Muscle layer of colon (tissue), 2 donors: Measurements from ENCODE around the gene QRSL1.
A peak's percentile ranks its signal among the peaks of the same experiment; 100 is the strongest.
"Not testable (repeated sequence)": the region's sequence is repeated elsewhere in the genome, so short reads cannot be mapped to it uniquely, and the experiment has no call there.

ENCODE experiments used
- H3K27ac ChIP-seq: one replicate; pipeline ENCODE4 v1.7.0; 2013; ENCODE audit warnings: low read depth, mild to moderate bottlenecking, low read length, moderate library complexity
- H3K27me3 ChIP-seq, 2 donors: one replicate each; pipeline ENCODE4 v1.7.0; 2013; ENCODE audit warnings: low read length in 2 of 2, mild to moderate bottlenecking in 2 of 2; ENCODE audit not compliant: insufficient read depth in 2 of 2, control insufficient read depth in 1 of 2
- H3K36me3 ChIP-seq: one replicate; pipeline ENCODE4 v1.7.0; 2013; ENCODE audit warnings: mild to moderate bottlenecking, low read length; ENCODE audit not compliant: insufficient read depth
- H3K4me1 ChIP-seq: one replicate; pipeline ENCODE4 v1.7.0; 2013; ENCODE audit warnings: mild to moderate bottlenecking, low read length; ENCODE audit not compliant: insufficient read depth
- H3K4me3 ChIP-seq, 2 donors: one replicate each; pipeline ENCODE4 v1.7.0; 2013; ENCODE audit warnings: low read length in 2 of 2, low read depth in 1 of 2, mild to moderate bottlenecking in 1 of 2, moderate library complexity in 1 of 2
- H3K9ac ChIP-seq: one replicate; pipeline ENCODE4 v1.7.0; 2013; ENCODE audit warnings: low read length
- H3K9me3 ChIP-seq: one replicate; pipeline ENCODE4 v1.7.0; 2013; ENCODE audit warnings: mild to moderate bottlenecking, low read length
- donor health status: abdominal sarcoma.
- donor health status: Adenocarcinoma of cecum.

QRSL1 gene, protein sequence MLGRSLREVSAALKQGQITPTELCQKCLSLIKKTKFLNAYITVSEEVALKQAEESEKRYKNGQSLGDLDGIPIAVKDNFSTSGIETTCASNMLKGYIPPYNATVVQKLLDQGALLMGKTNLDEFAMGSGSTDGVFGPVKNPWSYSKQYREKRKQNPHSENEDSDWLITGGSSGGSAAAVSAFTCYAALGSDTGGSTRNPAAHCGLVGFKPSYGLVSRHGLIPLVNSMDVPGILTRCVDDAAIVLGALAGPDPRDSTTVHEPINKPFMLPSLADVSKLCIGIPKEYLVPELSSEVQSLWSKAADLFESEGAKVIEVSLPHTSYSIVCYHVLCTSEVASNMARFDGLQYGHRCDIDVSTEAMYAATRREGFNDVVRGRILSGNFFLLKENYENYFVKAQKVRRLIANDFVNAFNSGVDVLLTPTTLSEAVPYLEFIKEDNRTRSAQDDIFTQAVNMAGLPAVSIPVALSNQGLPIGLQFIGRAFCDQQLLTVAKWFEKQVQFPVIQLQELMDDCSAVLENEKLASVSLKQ

DNA sequence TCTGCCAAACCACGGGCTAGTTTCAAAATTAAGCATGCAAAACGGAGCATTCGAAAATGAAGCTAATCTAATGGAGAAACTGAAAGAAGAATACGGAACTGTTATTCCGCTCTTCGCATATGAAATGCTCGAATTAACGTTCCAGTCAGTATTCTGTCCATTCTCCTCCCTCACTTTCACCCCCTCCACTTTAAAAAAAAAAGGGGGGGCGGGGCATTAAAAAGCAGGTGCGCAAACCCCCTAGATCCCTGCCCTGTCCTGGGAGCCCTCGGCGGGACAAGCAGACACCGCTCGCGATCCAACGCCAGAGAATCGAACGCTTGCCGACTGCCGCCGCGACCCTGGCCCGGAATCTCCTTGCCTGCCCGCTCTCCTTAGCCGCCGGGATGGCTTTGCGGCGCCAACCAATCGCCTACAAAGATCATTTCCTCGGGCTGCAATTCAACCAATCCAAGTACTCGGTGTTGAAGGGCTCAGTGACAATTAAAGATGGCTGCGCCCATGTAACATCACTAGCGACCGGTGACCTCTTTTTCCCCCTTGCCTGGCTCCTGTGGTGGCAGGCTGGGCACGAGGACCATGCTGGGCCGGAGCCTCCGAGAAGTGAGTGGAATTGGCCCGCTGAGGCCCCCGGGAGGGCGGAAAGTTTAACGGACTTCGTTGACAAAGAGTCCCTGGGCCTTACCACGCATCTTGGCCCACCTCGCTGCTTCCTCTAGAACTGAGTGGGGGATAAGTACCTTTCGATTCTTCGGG is at the start of gene QRSL1, which contains the start of gene RTN4IP1:
Gene QRSL1 (plus strand): TSS at position 476 of the 756 bp plus-strand sequence. CDS start 104 bp downstream, at position 580.
Gene RTN4IP1 (minus strand): TSS at position 396 of the 756 bp plus-strand sequence. CDS start 477 bp downstream, outside the sequence.
- Histone ChIP-seq H3K4me3 (peak within 1 kb of the TSS; percentile 98 to 99), H3K9me3 (no peaks in the 10 kb centered on the region), H3K27me3 (no peaks in the 10 kb centered on the region), H3K36me3 (no peaks in the 10 kb centered on the region), H3K4me1 (peaks cover 16% of the 10 kb centered on the region), H3K9ac (peak within 1 kb of the TSS; percentile 91), H3K27ac (peak within 1 kb of the TSS; percentile 67)

DNA sequence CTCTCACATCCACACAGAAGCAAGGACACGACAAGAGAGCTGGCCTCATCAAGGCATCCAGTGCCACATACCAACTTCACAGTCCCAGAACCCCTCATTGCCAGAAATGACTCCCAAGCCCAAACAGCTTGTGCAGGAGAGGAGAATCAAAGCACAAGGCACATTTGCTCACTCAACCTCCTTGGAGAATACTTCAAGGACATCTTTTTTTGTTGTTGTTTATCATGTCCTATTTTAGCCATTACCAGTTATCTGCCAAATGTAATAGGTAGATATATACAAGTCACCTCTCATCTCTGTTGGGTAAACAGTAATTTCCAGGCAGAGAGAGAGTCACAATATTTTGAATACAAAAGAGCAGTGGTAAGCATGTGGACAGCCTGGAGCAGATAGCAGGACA is 47.9 kb upstream of the QRSL1 start:
- Histone ChIP-seq H3K27me3 (no peaks in the 10 kb centered on the region), H3K4me3 (no peak overlapping the region), H3K9me3 (no peaks in the 10 kb centered on the region), H3K36me3 (peaks cover 7% of the 10 kb centered on the region), H3K9ac (no peak overlapping the region), H3K4me1 (no peaks in the 10 kb centered on the region), H3K27ac (no peak overlapping the region)

DNA sequence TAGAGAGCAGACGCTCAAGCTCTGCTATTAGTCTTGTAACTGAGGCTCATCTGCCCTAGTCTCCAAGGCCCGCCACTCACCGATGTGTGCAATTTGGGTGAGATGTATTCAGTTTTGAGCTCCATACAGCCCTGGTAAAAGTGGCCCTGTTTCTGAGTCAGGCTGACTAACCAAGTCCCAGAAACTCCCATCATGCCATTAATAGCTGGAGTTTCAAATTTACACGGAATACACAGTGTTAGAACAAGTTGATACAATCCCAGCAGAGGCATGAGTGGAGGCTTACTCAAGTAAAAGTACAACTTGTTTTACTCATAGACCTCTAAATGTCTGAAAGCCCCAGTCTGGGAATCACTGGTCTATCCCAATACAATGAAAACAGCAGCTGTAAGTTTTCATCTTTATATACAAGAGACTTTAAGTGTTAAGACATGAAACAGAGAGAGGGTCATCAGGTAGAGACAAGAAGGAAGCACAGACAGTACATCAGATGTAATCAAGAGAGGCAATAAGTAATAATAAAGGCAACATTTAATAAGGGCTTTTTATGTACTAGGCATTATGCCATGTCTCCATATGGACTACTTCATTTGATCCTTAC is 42.5 kb upstream of the QRSL1 start:
- no peak overlapping the region for H3K4me3 ChIP-seq
- H3K27me3 ChIP-seq: no peaks in the 10 kb centered on the region

DNA sequence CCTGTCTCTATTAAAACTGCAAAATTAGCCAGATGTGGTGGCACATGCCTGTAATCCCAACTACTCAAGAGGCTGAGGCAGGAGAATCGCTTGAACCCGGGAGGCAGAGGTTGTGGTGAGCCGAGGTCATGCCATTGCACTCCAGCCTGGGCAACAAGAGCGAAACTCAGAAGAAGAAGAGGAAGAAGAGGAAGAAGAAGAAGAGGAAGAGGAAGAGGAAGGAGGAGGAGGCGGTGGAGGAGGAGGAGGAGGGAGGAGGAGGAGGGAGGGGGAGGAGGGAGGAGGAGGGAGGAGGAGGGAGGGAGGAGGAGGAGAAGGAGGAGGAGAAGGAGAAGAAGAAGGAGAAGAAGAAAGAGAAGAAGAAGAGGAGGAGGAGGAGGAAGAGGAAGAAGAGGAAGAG is 40.4 kb upstream of the QRSL1 start:
- not testable (repeated sequence) for H3K27ac ChIP-seq

More for the DNA sequence above, 42.5 kb upstream of the QRSL1 start:
- Histone ChIP-seq H3K4me1 (no peaks in the 10 kb centered on the region), H3K9ac (no peak overlapping the region), H3K27ac (no peak overlapping the region), H3K36me3 (peaks cover 12% of the 10 kb centered on the region), H3K9me3 (no peaks in the 10 kb centered on the region)

GRCh38 chr6:106591111-106591825 is 38.1 kb upstream of the QRSL1 start:
- H3K27ac ChIP-seq: no peak overlapping the region
- peaks cover 4% of the 10 kb centered on the region for H3K36me3 ChIP-seq
- no peaks in the 10 kb centered on the region for H3K27me3 ChIP-seq
- no peak overlapping the region for H3K4me3 ChIP-seq
- H3K4me1 ChIP-seq: no peaks in the 10 kb centered on the region
- H3K9me3 ChIP-seq: no peaks in the 10 kb centered on the region
- no peak overlapping the region for H3K9ac ChIP-seq

More for the DNA sequence above, 40.4 kb upstream of the QRSL1 start:
- not testable (repeated sequence) for H3K4me1 ChIP-seq, H3K9me3 ChIP-seq, H3K9ac ChIP-seq, H3K4me3 ChIP-seq, H3K36me3 ChIP-seq, H3K27me3 ChIP-seq

DNA sequence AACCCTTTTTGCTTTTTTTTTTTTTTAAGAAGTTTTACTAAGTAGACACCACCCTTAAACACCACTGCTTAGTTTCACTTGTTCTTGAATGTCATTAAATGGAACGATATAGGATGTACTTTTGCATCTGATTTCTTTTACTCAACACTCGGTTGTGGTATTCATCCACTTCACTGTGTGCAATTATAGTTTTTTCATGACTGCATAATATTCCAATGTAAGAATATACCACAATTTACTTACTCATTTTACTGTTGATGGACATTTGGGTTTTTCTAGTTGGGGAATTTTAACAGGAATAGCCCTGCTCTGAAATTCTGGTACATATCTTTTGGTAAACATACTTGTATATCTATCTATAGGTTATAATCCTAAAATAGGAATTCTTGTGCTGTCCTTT is 29.9 kb upstream of the QRSL1 start:
- Histone ChIP-seq H3K27ac (no peak overlapping the region), H3K4me3 (no peak overlapping the region), H3K27me3 (no peaks in the 10 kb centered on the region), H3K36me3 (no peaks in the 10 kb centered on the region), H3K9ac (no peak overlapping the region), H3K9me3 (no peaks in the 10 kb centered on the region), H3K4me1 (no peaks in the 10 kb centered on the region)

DNA sequence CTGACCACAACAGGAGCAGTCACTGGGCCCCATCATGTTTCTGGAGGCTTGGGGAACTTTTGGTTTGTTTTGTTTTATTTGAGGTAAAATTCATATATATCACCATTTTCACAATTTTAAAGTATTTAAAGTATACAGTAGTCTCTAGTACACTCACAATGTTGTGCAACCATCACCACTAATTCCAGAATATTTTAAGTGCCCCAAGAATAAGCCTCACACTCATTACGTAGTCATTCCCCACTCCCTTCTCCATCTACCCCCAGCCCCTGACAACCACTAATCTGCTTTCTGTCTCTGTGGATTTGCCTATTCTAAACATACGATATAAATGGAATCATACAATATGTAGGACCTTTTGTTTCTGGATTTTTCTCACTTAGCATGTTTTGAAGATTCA is 29.0 kb upstream of the QRSL1 start:
- no peak overlapping the region for H3K4me3 ChIP-seq
- no peaks in the 10 kb centered on the region for H3K27me3 ChIP-seq
- H3K4me1 ChIP-seq: no peaks in the 10 kb centered on the region
- H3K9me3 ChIP-seq: no peaks in the 10 kb centered on the region
- no peak overlapping the region for H3K9ac ChIP-seq
- H3K27ac ChIP-seq: no peak overlapping the region
- H3K36me3 ChIP-seq: no peaks in the 10 kb centered on the region

DNA sequence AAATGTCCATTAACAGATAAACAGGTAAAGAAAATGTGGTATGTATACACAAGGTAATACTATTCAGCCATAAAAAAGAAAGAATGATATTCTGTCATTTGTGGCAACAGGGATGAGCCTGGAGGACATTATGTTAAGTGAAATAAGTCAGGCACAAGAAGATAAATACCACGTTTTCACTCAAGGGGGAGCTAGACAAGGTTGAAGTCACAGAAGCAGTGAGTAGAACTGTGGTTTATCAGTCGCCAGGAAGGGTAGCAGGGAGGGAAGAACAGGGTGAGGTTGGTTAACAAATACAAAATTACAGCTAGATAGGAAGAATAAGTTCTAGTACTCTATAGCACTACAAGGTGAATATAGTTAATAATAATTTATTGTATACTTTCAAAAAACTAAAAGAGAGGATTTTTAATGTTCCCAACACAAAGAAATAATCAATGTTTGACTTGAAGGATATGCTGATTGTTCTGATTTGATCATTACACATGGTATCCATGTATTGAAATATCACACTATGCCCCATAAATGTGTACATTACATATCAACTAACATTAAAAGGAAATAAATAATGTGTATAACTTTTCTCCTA is 21.2 kb upstream of the QRSL1 start:
- Histone ChIP-seq H3K4me1 (no peaks in the 10 kb centered on the region), H3K27me3 (no peaks in the 10 kb centered on the region), H3K4me3 (no peak overlapping the region), H3K9me3 (no peaks in the 10 kb centered on the region), H3K9ac (no peak overlapping the region), H3K36me3 (no peaks in the 10 kb centered on the region), H3K27ac (no peak overlapping the region)

DNA sequence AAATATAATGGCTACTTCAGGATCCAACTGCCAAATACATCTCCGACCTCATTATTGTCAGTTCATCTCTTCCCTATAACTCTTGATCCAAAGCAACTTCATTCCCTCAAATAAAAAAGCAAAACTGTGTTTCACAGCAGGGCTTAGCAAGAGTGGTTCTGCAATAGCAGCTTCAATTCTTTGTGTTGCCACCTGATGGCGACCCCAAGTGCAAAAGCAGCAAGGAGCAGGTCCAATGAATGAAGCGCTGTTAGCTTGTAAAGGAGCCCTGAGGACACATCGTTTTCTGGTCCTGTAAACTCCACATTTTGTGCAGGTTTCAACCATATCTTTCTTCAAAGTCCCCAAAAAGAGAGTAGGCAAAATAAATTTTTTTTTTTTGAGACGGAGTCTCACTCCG is 19.7 kb upstream of the QRSL1 start:
- H3K27me3 ChIP-seq: no peaks in the 10 kb centered on the region
- H3K4me1 ChIP-seq: no peaks in the 10 kb centered on the region
- H3K27ac ChIP-seq: no peak overlapping the region
- no peak overlapping the region for H3K4me3 ChIP-seq
- peaks cover 5% of the 10 kb centered on the region for H3K36me3 ChIP-seq
- no peaks in the 10 kb centered on the region for H3K9me3 ChIP-seq
- no peak overlapping the region for H3K9ac ChIP-seq

DNA sequence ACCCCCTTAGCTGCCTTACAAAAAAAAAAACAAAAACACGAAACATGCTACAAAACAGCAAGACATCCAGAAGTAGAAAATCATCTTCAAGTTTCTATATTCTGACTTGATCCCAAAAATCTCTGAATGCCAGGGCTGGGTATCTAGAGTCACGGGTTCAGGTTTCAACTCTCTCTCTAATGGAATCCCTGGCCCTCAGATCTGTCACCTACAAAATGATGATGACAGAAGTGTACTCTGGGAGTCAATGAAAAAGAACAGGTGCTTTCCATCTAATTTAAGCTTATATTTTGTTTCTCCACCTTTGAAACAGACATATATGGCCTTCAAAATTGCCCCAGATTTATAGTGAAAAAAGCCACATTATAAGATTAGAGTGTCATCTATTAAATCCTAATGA is 18.3 kb upstream of the QRSL1 start:
- no peaks in the 10 kb centered on the region for H3K27me3 ChIP-seq
- H3K4me3 ChIP-seq: no peak overlapping the region
- H3K27ac ChIP-seq: no peak overlapping the region
- no peaks in the 10 kb centered on the region for H3K4me1 ChIP-seq
- peaks cover 5% of the 10 kb centered on the region for H3K36me3 ChIP-seq
- no peaks in the 10 kb centered on the region for H3K9me3 ChIP-seq
- H3K9ac ChIP-seq: no peak overlapping the region
